HG02678 (cell line): Measurements from ENCODE around the gene TJP1.

Experiments used
- ATAC-seq: cut with Tn5 transposase; IDR thresholded peaks from one replicate; pipeline ENCODE4 v1.9.1; 2021; ENCODE audit warnings: mild to moderate bottlenecking, moderate library complexity; ENCODE audit not compliant: unreplicated experiment

Gene TJP1

GRCh38 chr15:29822100-29822683 is at the start of gene TJP1:
Gene TJP1 (minus strand): TSS chr15:29822468. CDS start chr15:29822028, 440 bp downstream.
- ATAC-seq: peak; percentile 21

GRCh38 chr15:29871401-29871800 is 49.1 kb upstream of the TJP1 start:
- no peak for ATAC-seq

- no peak for ATAC-seq
Observed at GRCh38 chr15:29870495-29871151, 48.4 kb upstream of the TJP1 start.

DNA sequence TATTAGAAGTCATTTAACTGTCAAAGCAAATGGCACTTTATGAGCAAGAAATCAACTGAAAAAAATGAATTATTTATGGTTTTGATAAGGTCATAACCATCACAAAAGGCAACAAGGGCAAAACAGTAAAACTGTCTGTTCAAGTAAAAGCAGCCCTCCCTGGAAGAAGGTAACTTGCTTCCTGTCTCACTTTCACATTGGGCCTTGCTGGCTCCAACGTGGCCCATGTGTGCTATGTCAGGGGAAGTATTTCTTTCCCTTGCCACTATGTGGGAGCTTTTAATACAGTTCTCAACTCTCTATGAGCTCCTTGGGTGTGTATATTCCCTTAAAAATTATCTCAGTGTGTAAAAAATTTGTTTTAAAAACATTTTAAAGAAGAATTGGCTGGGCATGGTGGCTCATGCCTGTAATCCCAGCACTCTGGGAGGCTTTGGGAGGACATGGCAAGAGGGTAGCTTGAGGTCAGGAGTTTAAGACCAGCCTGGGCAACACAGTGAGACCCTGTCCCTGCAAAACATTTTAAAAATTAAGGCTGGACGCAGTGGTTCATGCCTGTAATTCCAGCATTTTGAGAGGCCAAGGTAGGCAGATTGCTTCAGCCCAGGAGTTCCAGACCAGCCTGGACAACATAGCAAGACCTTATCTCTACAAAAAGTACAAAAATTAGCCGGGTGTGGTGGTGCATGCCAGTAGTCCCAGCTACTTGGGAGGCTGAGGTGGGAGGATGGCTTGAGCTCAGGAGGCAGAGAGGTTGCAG is 45.2 kb upstream of the TJP1 start:
- no peak for ATAC-seq

- no peak for ATAC-seq
Observed at GRCh38 chr15:29866337-29866736, 44.1 kb upstream of the TJP1 start.

GRCh38 chr15:29864501-29864900 is 42.2 kb upstream of the TJP1 start:
- no peak for ATAC-seq

DNA sequence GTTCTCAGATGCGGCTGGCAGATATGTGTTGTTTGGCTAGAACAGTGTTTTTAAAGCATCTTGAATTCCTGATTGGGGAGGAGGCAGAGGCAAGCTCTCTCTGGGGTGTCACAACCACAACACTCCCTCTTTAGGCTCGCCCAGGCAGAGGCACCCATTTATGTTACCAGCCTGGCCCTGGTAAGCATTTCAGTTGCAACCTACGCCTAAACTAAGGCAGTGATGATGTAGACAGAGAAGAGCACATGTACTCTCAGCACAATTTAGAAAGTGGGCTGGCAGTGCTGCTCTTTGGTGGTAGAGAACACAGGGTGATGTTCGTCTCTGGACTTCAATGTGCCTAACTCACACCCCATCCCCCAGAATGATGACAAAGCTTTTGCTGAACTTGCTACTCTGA is 41.2 kb upstream of the TJP1 start:
- no peak for ATAC-seq

GRCh38 chr15:29862271-29862670 is 40.0 kb upstream of the TJP1 start:
- ATAC-seq: no peak

GRCh38 chr15:29860872-29861271 is 38.6 kb upstream of the TJP1 start:
- no peak for ATAC-seq

- ATAC-seq: no peak
Observed at GRCh38 chr15:29859973-29860715, 37.9 kb upstream of the TJP1 start.

- no peak for ATAC-seq
Observed at GRCh38 chr15:29859293-29859692, 37.0 kb upstream of the TJP1 start.

DNA sequence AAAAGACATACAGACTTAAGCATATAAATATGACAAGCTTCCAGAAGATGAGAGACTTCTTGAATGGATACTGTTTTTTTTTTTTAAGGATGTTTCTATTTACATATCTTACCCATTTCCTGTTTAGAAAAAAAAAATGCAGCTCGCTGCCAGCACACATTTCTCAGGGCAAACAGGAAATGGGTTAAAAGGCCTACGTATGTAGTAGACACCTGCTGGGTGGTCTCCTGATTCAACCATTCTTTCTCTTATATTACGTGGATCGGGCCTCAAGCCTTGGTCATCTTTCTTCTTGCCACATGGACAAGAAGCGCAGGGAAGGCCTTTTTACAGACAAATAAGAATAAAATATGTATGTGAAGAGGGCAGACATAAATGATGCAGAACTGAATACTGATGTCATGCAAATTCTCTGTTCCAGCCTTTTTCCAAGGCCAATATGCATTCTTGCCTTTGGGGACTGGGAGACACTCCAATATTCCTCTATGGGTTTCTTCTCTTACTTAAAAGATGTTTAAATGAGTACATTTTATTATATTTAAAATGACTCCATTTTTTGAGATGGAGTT is 35.0 kb upstream of the TJP1 start:
- ATAC-seq: no peak

- no peak for ATAC-seq
Observed at GRCh38 chr15:29854413-29854812, 32.1 kb upstream of the TJP1 start.

GRCh38 chr15:29853211-29853987 is 31.1 kb upstream of the TJP1 start:
- no peak for ATAC-seq

DNA sequence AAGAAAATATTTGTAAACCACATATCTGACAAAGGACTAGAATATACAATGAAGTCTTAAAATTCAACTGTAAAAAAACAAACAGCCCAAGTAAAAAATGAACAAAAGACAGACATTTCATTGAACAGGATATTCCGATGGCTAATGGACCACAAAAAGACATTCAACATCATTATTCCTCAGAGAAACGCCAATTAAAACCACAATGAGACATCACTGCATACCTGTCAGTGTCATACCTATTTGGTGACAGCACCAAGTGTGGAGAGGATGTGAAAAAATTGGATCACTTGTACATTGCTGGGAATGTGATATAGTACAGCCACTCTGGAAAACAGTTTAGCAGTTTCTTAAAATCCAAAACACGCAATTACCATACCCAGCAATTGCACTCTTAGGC is 29.9 kb upstream of the TJP1 start:
- no peak for ATAC-seq

DNA sequence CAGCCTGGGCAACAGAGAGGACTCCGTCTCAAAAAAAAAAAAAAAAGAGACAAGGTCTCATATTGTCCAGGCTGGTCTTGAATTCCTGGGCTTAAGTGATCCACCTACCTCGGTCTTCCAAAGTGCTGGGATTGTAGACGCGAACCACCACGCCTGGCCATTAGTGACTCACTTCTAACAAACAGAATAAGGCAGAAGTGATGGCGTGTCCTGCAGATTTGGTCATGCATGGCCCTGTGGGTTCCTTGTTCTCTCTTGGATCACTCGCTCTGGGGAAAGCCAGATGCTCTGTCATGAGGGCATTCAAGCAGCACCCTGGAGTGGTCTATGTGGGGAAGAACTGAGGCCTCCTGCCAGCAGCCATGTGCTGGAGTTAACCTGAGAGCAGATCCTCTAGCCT is 27.4 kb upstream of the TJP1 start:
- no peak for ATAC-seq

GRCh38 chr15:29849218-29849617 is 26.9 kb upstream of the TJP1 start:
- no peak for ATAC-seq

GRCh38 chr15:29844290-29844903 is 22.1 kb upstream of the TJP1 start:
- no peak for ATAC-seq

- ATAC-seq: no peak
Observed at GRCh38 chr15:29842290-29842689, 20.0 kb upstream of the TJP1 start.

- ATAC-seq: no peak
Observed at GRCh38 chr15:29840926-29841325, 18.7 kb upstream of the TJP1 start.
